ENCODE measurements around the gene NOL8. TPM values are rescaled to one million over a fixed set of nuclear protein-coding genes. Genes with fewer than 3 reads are reported as not detected.

The NOL8 gene
- total RNA-seq (2021; ENCODE audit: unreplicated experiment) (48.2 TPM), Bru-seq, nascent RNA (percentile 91 among the genes with signal in this experiment), BruChase-seq, experiment 1, labeled RNA remaining after a 6-hour chase (percentile 89 among the genes with signal in this experiment), BruChase-seq, experiment 2, labeled RNA remaining after a 2-hour chase (percentile 93 among the genes with signal in this experiment)
- polyA plus RNA-seq (2012): 10.0 and 14.2 TPM in 2 replicates
- long read RNA-seq, full-length matches to known transcripts: 9 of 65 reads
- long read RNA-seq, partial matches to known transcripts: 36 of 65 reads
- long read RNA-seq, other reads (novel, unspliced or antisense): 20 of 65 reads

- no TSS peak for BruUV-seq (replicated peaks)
- RAD21 ChIA-PET (ENCODE audit: low non-redundant PET in 1 of 2, low total read pairs in 2 of 2, uncharacterized antibody in 2 of 2, unreplicated experiment in 2 of 2): no interaction called here
- Histone ChIP-seq H4K20me1 (ENCODE audit: insufficient read depth) (no peaks in the 10 kb centered on the region), H3K27ac (ENCODE audit: low read depth, low read length) (peak within 1 kb of the TSS; percentile 87), H3K4me1 (ENCODE audit: control insufficient read depth in 1 of 2, insufficient read depth in 2 of 2, low read length in 2 of 2) (peaks cover 9 to 17% of the 10 kb centered on the region in 2 experiments; a peak in 3 of 4 replicates), H3K4me3 (replicated peaks in 1 of 2; ENCODE audit: low read depth in 1 of 2, low read length in 2 of 2) (peak within 1 kb of the TSS; percentile 86 to 88), H3K9me2 (ENCODE audit: insufficient read depth) (no peaks in the 10 kb centered on the region), H3K4me2 (ENCODE audit: low read length) (peak within 1 kb of the TSS; percentile 82), H3K9me3 (ENCODE audit: control insufficient read depth in 1 of 2, insufficient read depth in 1 of 2, low read depth in 1 of 2, low read length in 2 of 2) (no peaks in the 10 kb centered on the region), H3K79me2 (ENCODE audit: insufficient read depth, low read length) (peaks cover 31% of the 10 kb centered on the region), H3K36me3 (ENCODE audit: control insufficient read depth in 1 of 2, insufficient read depth in 2 of 2, low read length in 2 of 2) (peaks cover 13 to 14% of the 10 kb centered on the region in 2 experiments; a peak in 3 of 4 replicates), H2AFZ (ENCODE audit: low read depth, low read length, poor library complexity, severe bottlenecking) (peak within 1 kb of the TSS; percentile 83), H3K27me3 (ENCODE audit: insufficient read depth, low read length) (no peaks in the 10 kb centered on the region), H3K9ac (ENCODE audit: low read length) (peak within 1 kb of the TSS; percentile 88)
- DNase-seq (ENCODE audit: low read depth, low spot score): peak; percentile 88
- ATAC-seq: peak; percentile 88
- CTCF ChIA-PET: interaction anchor here (0.7 to 1.4 kb wide), 3 partner anchors 114 to 466 kb away, joined by 3 to 5 read pairs (median 3); no protein-coding TSS in a partner anchor
- intact Hi-C loops (cut with micrococcal nuclease): loop anchor here (1.0 to 5.0 kb wide), 2 partner anchors 345 to 467 kb away; partner anchors contain the start of gene IPPK
- POLR2A ChIA-PET: interaction anchor here (1.0 kb wide), 1 partner anchor 113 kb away, joined by 4 read pairs; no protein-coding TSS in a partner anchor
- TF ChIP-seq MAX (IDR thresholded peaks at IDR 0.05) (peak; percentile 98), JUND (IDR thresholded peaks at IDR 0.05) (peak; percentile 87), CBX3 (IDR thresholded peaks at IDR 0.05; ENCODE audit: low read depth) (peak; percentile 89), YY1 (IDR thresholded peaks at IDR 0.05; ENCODE audit: extremely low read depth, insufficient replicate concordance, low read depth, low read length) (peak; percentile 59), TCF7L2 (IDR thresholded peaks at IDR 0.05; ENCODE audit: borderline replicate concordance, extremely low read depth, insufficient read depth, insufficient read length) (peak; percentile 69), EZH2phosphoT487 (IDR thresholded peaks at IDR 0.05; ENCODE audit: borderline replicate concordance) (no peak), EZH2 (IDR thresholded peaks at IDR 0.05) (no peak), POLR2AphosphoS5 (IDR thresholded peaks at IDR 0.05; ENCODE audit: low read depth, low read length) (peak; percentile 93), ZBTB33 (IDR thresholded peaks at IDR 0.05; ENCODE audit: extremely low read depth, insufficient replicate concordance, low read length) (peak; percentile 47), POLR2A (IDR thresholded peaks at IDR 0.05; ENCODE audit: borderline replicate concordance, extremely low read depth, insufficient read depth, insufficient read length) (peak; percentile 63), ATF3 (IDR thresholded peaks at IDR 0.05) (no peak), CTCF (IDR thresholded peaks at IDR 0.05 in 2 of 3, conservative IDR thresholded peaks at IDR 0.05 in 1 of 3; ENCODE audit: borderline replicate concordance in 1 of 3, insufficient read depth in 1 of 3, low read depth in 2 of 3, low read length in 2 of 3) (no peak), RAD21 (IDR thresholded peaks at IDR 0.05; ENCODE audit: low read depth) (no peak), SIN3A (IDR thresholded peaks at IDR 0.05; ENCODE audit: low read depth) (peak; percentile 100), ELF1 (IDR thresholded peaks at IDR 0.05; ENCODE audit: borderline replicate concordance, low read depth) (peak; percentile 85), REST (IDR thresholded peaks at IDR 0.05; ENCODE audit: low read depth) (no peak)
Observed at GRCh38 chr9:92325269-92325990, at the start of gene NOL8, which contains the start of gene CENPP. NOL8 (minus strand) TSS chr9:92325350; CDS start chr9:92324161, 1,189 bp downstream. CENPP (plus strand) TSS chr9:92325953.

All from HCT116 (cell line).